Measurements from ENCODE around the gene PPP2CA.
"Not testable (repeated sequence)": the region's sequence is repeated elsewhere in the genome, so short reads cannot be mapped to it uniquely, and the experiment has no call there.

PPP2CA gene

GRCh38 chr5:134245101-134245604 is 19.3 kb upstream of the PPP2CA start:
- no peak for DNase-seq (ENCODE audit: low read depth in 3 of 3)

- no peak for DNase-seq (ENCODE audit: low read depth in 3 of 3)
Measured at GRCh38 chr5:134242146-134242545, 16.3 kb upstream of the PPP2CA start.

GRCh38 chr5:134240421-134240962 is 14.6 kb upstream of the PPP2CA start:
- no peak for DNase-seq (ENCODE audit: low read depth in 3 of 3)

- no peak for DNase-seq (ENCODE audit: low read depth in 3 of 3)
Measured at GRCh38 chr5:134236820-134237219, 10.9 kb upstream of the PPP2CA start.

GRCh38 chr5:134236318-134236717 is 10.4 kb upstream of the PPP2CA start:
- DNase-seq (ENCODE audit: low read depth in 3 of 3) = no peak

- DNase-seq (ENCODE audit: low read depth in 3 of 3) = no peak
Measured at GRCh38 chr5:134228624-134229023, 2.8 kb upstream of the PPP2CA start.

- DNase-seq (ENCODE audit: low read depth in 3 of 3) = no peak
Measured at GRCh38 chr5:134227776-134228175, 1.9 kb upstream of the PPP2CA start.

GRCh38 chr5:134227259-134227658 is 1.4 kb upstream of the PPP2CA start:
- DNase-seq (ENCODE audit: low read depth in 3 of 3) = no peak

- peak in 1 of 3 experiments; percentile 61 for DNase-seq (ENCODE audit: low read depth in 3 of 3)
Measured at GRCh38 chr5:134226441-134227192, 744 bp upstream of the PPP2CA start.

GRCh38 chr5:134224888-134225779 is 739 bp downstream of the PPP2CA start:
- DNase-seq (ENCODE audit: low read depth in 3 of 3) = peak; percentile 31 to 39 (median 33)

- no peak for DNase-seq (ENCODE audit: low read depth in 3 of 3)
Measured at GRCh38 chr5:134223406-134224248, 2.2 kb downstream of the PPP2CA start.

- not testable (repeated sequence) for DNase-seq (ENCODE audit: low read depth in 3 of 3)
Measured at GRCh38 chr5:134221690-134222089, 4.2 kb downstream of the PPP2CA start.

- DNase-seq (ENCODE audit: low read depth in 3 of 3) = no peak
Measured at GRCh38 chr5:134215757-134216156, 10.1 kb downstream of the PPP2CA start.

- DNase-seq (ENCODE audit: low read depth in 3 of 3) = not testable (repeated sequence)
Measured at GRCh38 chr5:134211263-134212031, 14.4 kb downstream of the PPP2CA start.

- DNase-seq (ENCODE audit: low read depth in 3 of 3) = no peak
Measured at GRCh38 chr5:134209477-134210245, 16.2 kb downstream of the PPP2CA start.

- no peak for DNase-seq (ENCODE audit: low read depth in 3 of 3)
Measured at GRCh38 chr5:134207696-134208095, 18.2 kb downstream of the PPP2CA start.

GRCh38 chr5:134206627-134207160 is 19.2 kb downstream of the PPP2CA start:
- no peak for DNase-seq (ENCODE audit: low read depth in 3 of 3)

GRCh38 chr5:134204575-134204974 is 21.3 kb downstream of the PPP2CA start:
- no peak for DNase-seq (ENCODE audit: low read depth in 3 of 3)

GRCh38 chr5:134203630-134204029 is 22.2 kb downstream of the PPP2CA start:
- DNase-seq (ENCODE audit: low read depth in 3 of 3) = no peak

- DNase-seq (ENCODE audit: low read depth in 3 of 3) = no peak
Measured at GRCh38 chr5:134195666-134196065, 30.2 kb downstream of the PPP2CA start.
